Measurements from ENCODE around the gene LELP1.

The LELP1 gene

GRCh38 chr1:153213519-153213918 is 10.3 kb downstream of the LELP1 start:
- no peak for TF ChIP-seq CTCF (IDR thresholded peaks at IDR 0.05; ENCODE audit: low read depth, low read length)
- DNase-seq (ENCODE audit: extremely low read depth, low read depth) = no peak

- no peak for DNase-seq (ENCODE audit: extremely low read depth, low read depth)
- no peak for TF ChIP-seq CTCF (IDR thresholded peaks at IDR 0.05; ENCODE audit: low read depth, low read length)
Observed at GRCh38 chr1:153217212-153217611, 14.0 kb downstream of the LELP1 start, which contains the start of gene PRR9. PRR9 (plus strand) TSS chr1:153217584; CDS start chr1:153218145, 561 bp downstream.

GRCh38 chr1:153217744-153218416 is 14.7 kb downstream of the LELP1 start:
- no peak for TF ChIP-seq CTCF (IDR thresholded peaks at IDR 0.05; ENCODE audit: low read depth, low read length)
- no peak for DNase-seq (ENCODE audit: extremely low read depth, low read depth)

- no peak for DNase-seq (ENCODE audit: extremely low read depth, low read depth)
Observed at GRCh38 chr1:153220606-153221303, 17.5 kb downstream of the LELP1 start.

GRCh38 chr1:153223040-153223891 is 20.0 kb downstream of the LELP1 start:
- DNase-seq (ENCODE audit: extremely low read depth, low read depth) = peak; percentile 5
- TF ChIP-seq CTCF (IDR thresholded peaks at IDR 0.05; ENCODE audit: low read depth, low read length) = peak; percentile 60

More at GRCh38 chr1:153220606-153221303, 17.5 kb downstream of the LELP1 start:
- no peak for TF ChIP-seq CTCF (IDR thresholded peaks at IDR 0.05; ENCODE audit: low read depth, low read length)

- no peak for DNase-seq (ENCODE audit: extremely low read depth, low read depth)
- no peak for TF ChIP-seq CTCF (IDR thresholded peaks at IDR 0.05; ENCODE audit: low read depth, low read length)
Observed at GRCh38 chr1:153227810-153228209, 24.6 kb downstream of the LELP1 start.
